NCI-H146 treated with DMSO at 0.1 percent for 48 hours (cell line): Measurements from ENCODE around the gene SDCBP2.
A peak's percentile ranks its signal among the peaks of the same experiment; 100 is the strongest.

Experiments
- DNase-seq: peaks from one replicate; lab custom pipeline; 2025; ENCODE audit not compliant: unreplicated experiment; lab: John Stamatoyannopoulos, UW

Gene SDCBP2

GRCh38 chr20:1278993-1279392, 49.9 kb downstream of the SDCBP2 start:
- DNase-seq = no peak

GRCh38 chr20:1277529-1278322, 51.2 kb downstream of the SDCBP2 start:
- no peak for DNase-seq

- no peak for DNase-seq
Observed at GRCh38 chr20:1275919-1276318, 53.0 kb downstream of the SDCBP2 start.

GRCh38 chr20:1274485-1275311, 54.2 kb downstream of the SDCBP2 start:
- peak; percentile 27 for DNase-seq

GRCh38 chr20:1273366-1273765, 55.6 kb downstream of the SDCBP2 start:
- no peak for DNase-seq

GRCh38 chr20:1272368-1273100, 56.4 kb downstream of the SDCBP2 start:
- DNase-seq = no peak

- DNase-seq = no peak
Observed at GRCh38 chr20:1269850-1270249, 59.1 kb downstream of the SDCBP2 start.

GRCh38 chr20:1269235-1269634, 59.7 kb downstream of the SDCBP2 start:
- DNase-seq = no peak

- no peak for DNase-seq
Observed at GRCh38 chr20:1267809-1268374, 61.0 kb downstream of the SDCBP2 start.

GRCh38 chr20:1267161-1267560, 61.8 kb downstream of the SDCBP2 start:
- DNase-seq = no peak

- peak; percentile 62 for DNase-seq
Observed at GRCh38 chr20:1266167-1266973, 62.6 kb downstream of the SDCBP2 start, which contains the start of gene SNPH. Gene SNPH, plus strand, starts transcription at chr20:1266294. Its CDS starts 29,946 bp downstream, at chr20:1296240.

- DNase-seq = no peak
Observed at GRCh38 chr20:1265916-1266166, 63.1 kb downstream of the SDCBP2 start.

GRCh38 chr20:1265226-1265915, 63.6 kb downstream of the SDCBP2 start:
- no peak for DNase-seq

GRCh38 chr20:1264727-1265126, 64.2 kb downstream of the SDCBP2 start:
- DNase-seq = no peak

- no peak for DNase-seq
Observed at GRCh38 chr20:1263853-1264252, 65.1 kb downstream of the SDCBP2 start.
